ENCODE results near the gene ATF4.
A peak's percentile ranks its signal among the peaks of the same experiment; 100 is the strongest.
"Not testable (repeated sequence)": the region's sequence is repeated elsewhere in the genome, so short reads cannot be mapped to it uniquely, and the experiment has no call there.

The ATF4 gene

DNA sequence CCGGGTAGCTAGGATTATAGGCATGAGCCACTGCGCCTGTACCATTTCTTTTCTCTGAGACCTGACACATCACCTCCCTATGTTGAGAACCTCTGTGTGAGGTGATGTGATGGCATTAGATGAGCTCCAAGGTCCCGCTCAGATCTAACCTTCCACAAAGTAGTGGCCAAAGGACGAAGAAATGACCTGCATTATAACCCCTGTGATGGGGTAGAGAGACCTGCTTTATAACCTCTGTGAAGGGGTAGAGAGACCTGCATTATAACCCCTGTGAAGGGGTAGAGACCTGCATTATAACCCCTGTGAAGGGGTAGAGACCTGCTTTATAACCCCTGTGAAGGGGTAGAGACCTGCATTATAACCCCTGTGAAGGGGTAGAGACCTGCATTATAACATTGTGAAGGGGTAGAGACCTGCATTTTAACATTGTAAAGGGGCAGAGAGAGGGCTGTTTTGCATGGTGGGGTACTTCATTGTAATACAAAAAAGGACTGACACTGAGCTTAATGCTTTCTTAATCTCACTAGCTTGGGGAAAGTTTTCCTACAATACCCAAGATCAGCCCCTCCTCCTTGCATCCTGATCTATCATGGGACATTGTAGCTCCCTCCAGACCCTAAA is 9.7 kb upstream of the ATF4 start:
- no peak for DNase-seq (ENCODE audit: low read depth, low spot score)

- DNase-seq (ENCODE audit: low read depth, low spot score) = no peak
Measured at GRCh38 chr22:39511226-39511625, 9.1 kb upstream of the ATF4 start.

DNA sequence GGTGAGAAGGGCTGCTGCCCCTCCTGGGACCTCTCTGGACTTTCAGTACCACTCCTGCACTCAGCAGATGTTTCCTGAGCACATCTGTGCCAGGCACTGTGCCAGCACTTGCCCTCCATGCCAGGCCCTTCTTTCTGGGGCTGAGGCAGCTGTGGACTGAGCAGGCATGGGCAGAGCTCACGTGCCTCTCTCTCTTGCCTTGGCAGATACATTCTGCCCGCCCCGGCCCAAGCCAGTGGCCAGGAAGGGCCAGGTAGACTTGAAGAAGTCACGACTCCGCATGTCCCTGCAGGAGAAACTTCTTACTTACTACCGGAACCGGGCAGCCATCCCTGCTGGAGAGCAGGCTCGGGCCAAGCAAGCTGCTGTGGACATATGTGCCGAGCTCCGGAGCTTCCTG is 8.3 kb upstream of the ATF4 start:
- no peak for DNase-seq (ENCODE audit: low read depth, low spot score)

- no peak for DNase-seq (ENCODE audit: low read depth, low spot score)
Measured at GRCh38 chr22:39513791-39514190, 6.6 kb upstream of the ATF4 start.

DNA sequence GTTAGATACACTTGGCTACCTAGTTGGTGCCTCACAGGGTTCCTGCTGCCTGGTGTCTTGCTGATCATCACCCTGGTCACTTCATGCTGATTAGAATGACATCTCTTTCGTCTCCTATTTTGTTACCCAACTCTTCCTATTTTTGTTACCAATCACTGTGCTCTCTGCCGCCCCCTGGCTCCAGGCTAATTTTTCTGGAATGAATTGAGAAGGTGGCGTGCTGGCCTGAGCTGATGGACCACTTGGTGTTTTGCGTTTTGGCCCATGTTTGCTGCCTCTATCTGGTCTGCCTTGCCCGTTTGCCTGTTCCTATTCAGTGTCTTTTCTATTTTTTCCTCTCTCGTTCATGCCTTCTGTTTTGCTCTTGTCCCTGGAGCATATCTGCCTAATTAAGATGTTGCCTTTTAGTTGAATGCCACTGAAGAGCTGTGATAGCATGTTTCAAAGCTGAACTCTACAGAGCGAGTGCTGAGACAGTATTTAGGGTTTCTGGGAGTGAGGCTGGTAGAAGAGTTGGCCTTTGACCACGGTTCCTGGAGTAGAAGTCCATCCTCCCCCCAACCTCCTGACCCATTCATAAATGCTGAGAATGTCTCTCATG is 5.9 kb upstream of the ATF4 start:
- no peak for DNase-seq (ENCODE audit: low read depth, low spot score)

DNA sequence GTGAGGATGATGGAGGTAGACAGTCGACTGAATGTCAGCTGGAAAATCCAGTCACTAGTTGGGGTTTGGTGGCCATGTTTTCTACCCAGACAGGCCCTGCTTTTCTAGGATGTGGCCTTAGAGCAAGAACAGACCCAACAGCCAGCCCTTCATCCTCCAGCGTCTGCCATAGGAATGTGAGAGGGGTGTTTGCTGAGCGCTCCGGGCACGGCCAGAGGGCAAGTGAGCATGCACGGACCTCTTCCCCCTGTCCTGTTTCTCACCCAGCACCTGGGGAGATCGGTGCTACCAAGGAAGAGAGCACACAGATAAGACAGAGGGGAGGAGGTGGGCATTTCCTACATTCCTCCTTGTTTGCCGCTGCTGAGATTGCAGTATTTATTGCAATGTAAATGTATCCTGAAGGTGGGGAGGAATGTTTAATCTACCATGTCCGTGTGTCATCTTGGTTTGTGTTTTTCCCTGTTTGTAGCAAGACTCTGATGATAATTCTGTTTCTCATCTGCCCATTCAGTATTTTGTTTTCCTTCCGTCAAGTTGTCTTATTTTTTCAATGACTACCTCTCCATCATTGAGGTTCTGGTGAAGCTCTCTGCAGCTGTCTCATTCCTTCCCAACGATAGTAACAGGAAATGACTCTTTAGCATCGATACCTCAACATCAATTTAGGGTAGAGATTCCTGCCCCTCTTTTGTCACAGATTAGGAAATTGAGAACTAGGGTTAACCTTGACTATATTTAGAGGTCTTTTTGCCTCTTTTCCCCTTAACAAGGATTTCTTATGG is 4.9 kb upstream of the ATF4 start:
- DNase-seq (ENCODE audit: low read depth, low spot score) = no peak

- no peak for DNase-seq (ENCODE audit: low read depth, low spot score)
Measured at GRCh38 chr22:39517470-39517869, 2.9 kb upstream of the ATF4 start.

DNA sequence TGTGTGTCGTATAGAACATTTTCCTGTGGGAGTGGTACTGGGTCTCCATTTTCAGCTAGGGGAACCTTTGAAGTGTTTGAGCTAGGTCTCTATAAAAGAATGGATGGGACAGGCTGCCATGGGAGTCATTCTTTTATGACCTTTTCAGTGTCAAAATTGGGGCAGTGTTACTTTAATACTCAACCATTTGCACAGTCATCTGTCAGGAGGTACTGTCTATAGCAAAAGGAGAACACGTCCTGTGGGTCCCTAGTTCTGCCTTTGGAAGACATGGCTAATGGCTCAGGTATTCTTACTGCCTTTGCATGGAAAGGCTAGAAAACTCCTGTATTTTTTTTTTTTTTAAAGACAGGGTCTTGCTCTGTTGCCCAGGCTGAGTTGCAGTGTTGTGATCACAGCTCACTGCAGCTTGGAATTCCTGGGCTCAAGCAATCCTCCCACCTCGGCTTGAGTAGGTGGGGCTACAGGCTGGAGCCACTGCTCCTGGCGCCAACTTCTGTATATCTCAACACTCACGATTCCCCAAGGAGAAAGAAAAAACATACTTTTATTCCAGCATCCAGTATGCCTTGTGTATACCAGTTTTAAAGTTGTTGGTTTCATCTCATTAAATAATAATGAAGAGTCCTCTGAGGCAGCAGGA is 2.1 kb upstream of the ATF4 start:
- DNase-seq (ENCODE audit: low read depth, low spot score) = no peak

GRCh38 chr22:39518996-39519680 is 1.2 kb upstream of the ATF4 start:
- DNase-seq (ENCODE audit: low read depth, low spot score) = no peak

- DNase-seq (ENCODE audit: low read depth, low spot score) = peak; percentile 97
Measured at GRCh38 chr22:39519681-39520225, 609 bp upstream of the ATF4 start.

- not testable (repeated sequence) for DNase-seq (ENCODE audit: low read depth, low spot score)
Measured at GRCh38 chr22:39521106-39521885, 934 bp downstream of the ATF4 start.

DNA sequence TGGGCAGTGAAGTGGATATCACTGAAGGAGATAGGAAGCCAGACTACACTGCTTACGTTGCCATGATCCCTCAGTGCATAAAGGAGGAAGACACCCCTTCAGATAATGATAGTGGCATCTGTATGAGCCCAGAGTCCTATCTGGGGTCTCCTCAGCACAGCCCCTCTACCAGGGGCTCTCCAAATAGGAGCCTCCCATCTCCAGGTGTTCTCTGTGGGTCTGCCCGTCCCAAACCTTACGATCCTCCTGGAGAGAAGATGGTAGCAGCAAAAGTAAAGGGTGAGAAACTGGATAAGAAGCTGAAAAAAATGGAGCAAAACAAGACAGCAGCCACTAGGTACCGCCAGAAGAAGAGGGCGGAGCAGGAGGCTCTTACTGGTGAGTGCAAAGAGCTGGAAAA is 1.7 kb downstream of the ATF4 start:
- DNase-seq (ENCODE audit: low read depth, low spot score) = not testable (repeated sequence)

GRCh38 chr22:39522567-39523300 is 2.4 kb downstream of the ATF4 start:
- DNase-seq (ENCODE audit: low read depth, low spot score) = no peak

DNA sequence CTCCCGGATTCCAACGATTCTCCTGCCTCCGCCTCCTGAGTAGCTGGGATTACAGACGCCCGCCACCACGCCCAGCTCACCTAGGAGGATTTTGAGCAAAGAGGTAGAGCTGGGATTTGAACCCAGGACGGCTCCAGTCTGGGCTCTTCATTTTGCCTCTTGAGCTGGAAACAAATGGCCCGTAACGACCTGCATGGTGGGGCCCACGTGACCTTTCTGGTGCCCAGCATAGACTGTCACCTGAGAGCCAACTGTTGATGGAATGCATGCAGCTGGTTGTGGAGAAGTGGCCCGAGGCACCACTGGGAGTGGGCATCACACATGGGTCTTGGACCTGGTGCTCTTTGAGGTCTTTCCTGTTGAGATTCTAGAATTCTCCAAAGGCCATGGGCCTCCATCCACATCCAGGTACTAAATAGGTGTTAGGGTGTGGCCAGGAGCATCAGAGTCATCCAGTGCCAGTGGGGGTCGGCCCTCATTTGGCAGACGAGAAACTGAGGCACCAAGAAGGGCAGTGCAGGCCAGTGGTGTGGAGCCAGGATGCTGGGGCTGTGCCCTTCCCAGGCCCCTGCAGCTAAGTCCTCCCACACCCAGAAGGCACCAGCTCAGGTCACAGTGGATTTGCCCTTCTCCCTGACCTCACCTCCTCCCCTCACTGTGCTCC is 3.9 kb downstream of the ATF4 start:
- no peak for DNase-seq (ENCODE audit: low read depth, low spot score)

GRCh38 chr22:39524753-39525657 is 4.6 kb downstream of the ATF4 start:
- no peak for DNase-seq (ENCODE audit: low read depth, low spot score)

DNA sequence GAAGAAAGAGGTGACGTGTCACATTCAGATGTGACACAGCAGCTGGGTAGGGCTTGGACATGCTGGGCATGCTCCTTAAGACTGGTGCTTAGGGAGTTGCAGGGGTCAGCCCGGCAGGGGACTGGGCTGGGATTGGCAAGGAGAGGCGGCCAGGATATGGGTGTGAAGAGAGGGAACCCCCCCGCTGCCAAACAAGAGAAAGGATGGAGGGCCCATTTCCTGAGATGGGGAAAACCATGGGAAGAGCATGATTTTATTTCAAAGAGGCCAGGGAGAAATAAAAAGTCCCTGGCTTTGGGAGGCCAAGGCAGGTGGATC is 5.3 kb downstream of the ATF4 start:
- no peak for DNase-seq (ENCODE audit: low read depth, low spot score)

GRCh38 chr22:39526736-39527171 is 6.4 kb downstream of the ATF4 start:
- DNase-seq (ENCODE audit: low read depth, low spot score) = no peak

- no peak for DNase-seq (ENCODE audit: low read depth, low spot score)
Measured at GRCh38 chr22:39527481-39527961, 7.2 kb downstream of the ATF4 start.

Data from iPS DF 19.7 (cell line).